ENCODE measurements around the gene SLC35F3. TPM values are rescaled to one million over a fixed set of nuclear protein-coding genes. Genes with fewer than 3 reads are reported as not detected.

SLC35F3 gene
- total and polyA plus RNA-seq, 12 donors, result 0.12 to 3.2 (median 0.46) TPM

GRCh38 chr1:233939451-233939850, 35.0 kb downstream of the SLC35F3 start:
- TF ChIP-seq CTCF (IDR thresholded peaks at IDR 0.05), result no peak
- TF ChIP-seq POLR2A (IDR thresholded peaks at IDR 0.05), result no peak
- DNase-seq, result no peak
- no peak overlapping the region for H3K27ac ChIP-seq
- intact Hi-C loops (cut with DNase I), result no loop called here
- H3K4me3 ChIP-seq, result no peak overlapping the region
- no peaks in the 10 kb centered on the region for H3K27me3 ChIP-seq
- no peaks in the 10 kb centered on the region for H3K36me3 ChIP-seq (replicated peaks in 1 of 2)
- no peaks in the 10 kb centered on the region for H3K4me1 ChIP-seq (replicated peaks in 1 of 2)
- no peaks in the 10 kb centered on the region for H3K9me3 ChIP-seq (replicated peaks in 1 of 3)
- WGBS, 4 donors, result 70 to 87% (median 81%) methylated on average over 5 of the region's 5 CpGs

GRCh38 chr1:233940908-233941307, 36.4 kb downstream of the SLC35F3 start:
- intact Hi-C loops (cut with DNase I), result no loop called here
- DNase-seq, result no peak
- WGBS, 4 donors, result 75 to 85% (median 82%) methylated on average over 5 of the region's 5 CpGs

GRCh38 chr1:233944601-233945000, 40.1 kb downstream of the SLC35F3 start:
- Histone ChIP-seq H3K9me3 (replicated peaks in 1 of 3) (no peaks in the 10 kb centered on the region), H3K36me3 (replicated peaks in 1 of 2) (no peaks in the 10 kb centered on the region), H3K27me3 (no peaks in the 10 kb centered on the region), H3K4me3 (no peak overlapping the region), H3K4me1 (replicated peaks in 1 of 2) (no peaks in the 10 kb centered on the region), H3K27ac (no peak overlapping the region)
- TF ChIP-seq POLR2A (IDR thresholded peaks at IDR 0.05) (no peak), CTCF (IDR thresholded peaks at IDR 0.05) (no peak)
- intact Hi-C loops (cut with DNase I), result no loop called here
- no peak for DNase-seq
- WGBS, 4 donors, result 61 to 70% (median 66%) methylated on average over 4 of the region's 4 CpGs

More at GRCh38 chr1:233940908-233941307, 36.4 kb downstream of the SLC35F3 start:
- no peak overlapping the region for H3K27ac ChIP-seq
- H3K36me3 ChIP-seq (replicated peaks in 1 of 2), result no peaks in the 10 kb centered on the region
- no peaks in the 10 kb centered on the region for H3K4me1 ChIP-seq (replicated peaks in 1 of 2)
- TF ChIP-seq POLR2A (IDR thresholded peaks at IDR 0.05), result no peak
- no peak for TF ChIP-seq CTCF (IDR thresholded peaks at IDR 0.05)
- no peak overlapping the region for H3K4me3 ChIP-seq
- H3K27me3 ChIP-seq, result no peaks in the 10 kb centered on the region
- H3K9me3 ChIP-seq (replicated peaks in 1 of 3), result no peaks in the 10 kb centered on the region

GRCh38 chr1:233945573-233945972, 41.1 kb downstream of the SLC35F3 start:
- no peak overlapping the region for H3K27ac ChIP-seq
- H3K27me3 ChIP-seq, result no peaks in the 10 kb centered on the region
- no peaks in the 10 kb centered on the region for H3K4me1 ChIP-seq (replicated peaks in 1 of 2)
- H3K4me3 ChIP-seq, result no peak overlapping the region
- DNase-seq, result no peak
- TF ChIP-seq CTCF (IDR thresholded peaks at IDR 0.05) (no peak), POLR2A (IDR thresholded peaks at IDR 0.05) (no peak)
- intact Hi-C loops (cut with DNase I), result no loop called here
- no peaks in the 10 kb centered on the region for H3K36me3 ChIP-seq (replicated peaks in 1 of 2)
- H3K9me3 ChIP-seq (replicated peaks in 1 of 3), result no peaks in the 10 kb centered on the region
- 71 to 83% (median 74%) methylated on average over 3 of the region's 3 CpGs for WGBS, 4 donors

All from adrenal gland (tissue), 12 donors.